Uterine smooth muscle cell (primary cell): ENCODE data around the gene NAMPT. TPM values are rescaled to one million over a fixed set of nuclear protein-coding genes. Genes with fewer than 3 reads are reported as not detected.

Source experiments
- total RNA-seq: library from RNA; depleted of rRNA; stranded (reverse); fragments of >200 nt; gene quantifications from 2 replicates; pipeline ENCODE4 v1.2.3, GENCODE V29; 2014

NAMPT gene
- 95.3 and 127 TPM in 2 replicates for total RNA-seq

DNA sequence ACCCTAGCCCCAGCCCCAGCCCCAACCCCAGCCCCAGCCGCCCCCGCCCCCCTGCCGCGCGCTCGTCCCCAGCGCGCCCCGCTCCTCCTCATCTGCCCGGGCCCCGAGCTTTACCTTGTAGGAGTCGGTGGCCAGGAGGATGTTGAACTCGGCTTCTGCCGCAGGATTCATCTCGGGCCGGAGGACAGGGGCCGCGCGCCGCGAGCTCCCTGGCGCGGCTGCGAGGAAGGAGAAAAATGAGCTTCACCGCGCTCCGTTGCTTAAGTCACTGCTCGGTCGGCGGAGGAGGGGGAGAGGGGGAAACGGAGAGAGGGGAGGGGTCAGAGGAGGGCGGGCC, at the start of gene NAMPT:
Gene NAMPT (minus strand): TSS at position 270 of the 337 bp plus-strand sequence. CDS start 99 bp downstream, at position 171.

Other genes with a start within 250 kb of the NAMPT start
- 66.1 and 67.6 TPM in 2 replicates for gene SYPL1, start 172.7 kb downstream of the NAMPT start, total RNA-seq